ENCODE measurements around the gene SCGB3A1. TPM values are rescaled to one million over a fixed set of nuclear protein-coding genes. Genes with fewer than 3 reads are reported as not detected.

The SCGB3A1 gene
- total and polyA plus RNA-seq, 10 donors, result 1.7 to 12.1 (median 7.1) TPM; not detected in 1

DNA sequence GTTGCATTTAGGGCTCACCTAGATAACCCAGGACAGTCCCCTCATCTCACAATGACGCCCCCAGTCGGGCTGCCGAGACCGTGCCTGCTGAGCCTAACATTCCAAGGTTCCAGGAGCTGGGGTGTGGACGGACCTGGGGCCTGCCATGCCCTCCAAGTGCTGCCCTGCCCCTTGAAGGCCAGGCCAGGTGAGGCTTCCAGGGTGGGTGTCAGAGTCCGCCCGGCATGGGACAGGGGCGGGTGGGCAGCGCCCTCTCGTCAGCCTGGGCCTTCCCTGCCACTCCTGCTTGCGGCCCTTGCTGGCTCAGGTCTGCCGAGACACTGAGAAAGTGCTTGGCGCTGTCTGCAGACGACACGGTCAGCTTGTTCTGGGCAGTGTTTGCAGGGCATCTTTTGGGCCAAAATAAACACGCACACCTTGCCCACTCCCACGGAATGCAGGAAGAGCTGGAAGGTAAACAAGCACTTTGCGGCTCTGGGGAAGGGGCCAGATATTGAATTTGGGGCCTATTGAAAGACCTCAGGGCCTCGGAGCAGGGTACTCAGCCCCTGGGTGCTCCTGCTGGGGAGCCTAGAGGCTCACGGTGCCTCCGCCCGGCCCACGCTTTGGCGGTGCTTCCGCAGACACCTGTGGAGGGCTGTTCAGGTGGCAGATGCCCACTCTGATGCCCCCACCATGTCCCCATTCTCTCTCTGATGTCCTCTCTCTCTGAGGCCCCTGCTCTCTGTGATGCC lies 4.2 kb upstream of the SCGB3A1 start:
- peaks cover 5 to 15% (median 13%) of the 10 kb centered on the region in 6 donors for H3K4me1 ChIP-seq
- H3K27me3 ChIP-seq (replicated peaks in 1 of 7), result peaks cover 0 to 39% (median 14%) of the 10 kb centered on the region in 7 donors
- no peak overlapping the region for H3K4me3 ChIP-seq
- H3K9me3 ChIP-seq, result no peaks in the 10 kb centered on the region
- H3K36me3 ChIP-seq, result no peaks in the 10 kb centered on the region
- intact Hi-C loops (cut with DNase I; ENCODE audit: low total_unique reads), result no loop called here
- 86 to 93% (median 91%) methylated on average over 16 to 25 of the region's 25 CpGs for WGBS, 5 donors
- no peak for DNase-seq
- no peak overlapping the region for H3K27ac ChIP-seq
- TF ChIP-seq POLR2AphosphoS5 (IDR thresholded peaks at IDR 0.05) (no peak), POLR2A (IDR thresholded peaks at IDR 0.05) (no peak)
- TF ChIP-seq, protein P1, sequence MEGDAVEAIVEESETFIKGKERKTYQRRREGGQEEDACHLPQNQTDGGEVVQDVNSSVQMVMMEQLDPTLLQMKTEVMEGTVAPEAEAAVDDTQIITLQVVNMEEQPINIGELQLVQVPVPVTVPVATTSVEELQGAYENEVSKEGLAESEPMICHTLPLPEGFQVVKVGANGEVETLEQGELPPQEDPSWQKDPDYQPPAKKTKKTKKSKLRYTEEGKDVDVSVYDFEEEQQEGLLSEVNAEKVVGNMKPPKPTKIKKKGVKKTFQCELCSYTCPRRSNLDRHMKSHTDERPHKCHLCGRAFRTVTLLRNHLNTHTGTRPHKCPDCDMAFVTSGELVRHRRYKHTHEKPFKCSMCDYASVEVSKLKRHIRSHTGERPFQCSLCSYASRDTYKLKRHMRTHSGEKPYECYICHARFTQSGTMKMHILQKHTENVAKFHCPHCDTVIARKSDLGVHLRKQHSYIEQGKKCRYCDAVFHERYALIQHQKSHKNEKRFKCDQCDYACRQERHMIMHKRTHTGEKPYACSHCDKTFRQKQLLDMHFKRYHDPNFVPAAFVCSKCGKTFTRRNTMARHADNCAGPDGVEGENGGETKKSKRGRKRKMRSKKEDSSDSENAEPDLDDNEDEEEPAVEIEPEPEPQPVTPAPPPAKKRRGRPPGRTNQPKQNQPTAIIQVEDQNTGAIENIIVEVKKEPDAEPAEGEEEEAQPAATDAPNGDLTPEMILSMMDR (IDR thresholded peaks at IDR 0.05 in 8 of 11, conservative IDR thresholded peaks at IDR 0.05 in 3 of 11), result no peak

DNA sequence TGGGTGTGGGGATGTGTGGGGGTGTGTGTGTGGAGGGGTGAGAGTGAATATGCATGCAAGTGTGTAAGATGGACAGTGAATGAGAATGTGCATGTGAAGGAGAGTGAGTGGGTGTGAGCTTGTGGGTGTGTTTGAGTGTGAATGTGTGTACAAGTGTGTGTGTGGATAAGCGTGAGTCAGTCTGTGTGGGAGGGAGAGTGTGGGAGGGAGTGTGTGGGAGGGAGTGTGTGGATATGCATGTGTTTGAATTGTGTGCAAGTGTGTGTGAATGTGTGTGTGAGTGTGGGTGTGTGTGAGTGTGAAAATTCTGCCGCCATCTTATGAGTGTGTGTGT lies 3.7 kb upstream of the SCGB3A1 start:
- no peak overlapping the region for H3K4me3 ChIP-seq
- no peak for DNase-seq
- WGBS, 5 donors, result 72 to 94% (median 88%) methylated on average over 2 of the region's 2 CpGs
- intact Hi-C loops (cut with DNase I; ENCODE audit: low total_unique reads), result no loop called here
- H3K9me3 ChIP-seq, result no peaks in the 10 kb centered on the region
- TF ChIP-seq, protein P1 (IDR thresholded peaks at IDR 0.05 in 8 of 11, conservative IDR thresholded peaks at IDR 0.05 in 3 of 11), result no peak
- no peaks in the 10 kb centered on the region for H3K36me3 ChIP-seq
- H3K27ac ChIP-seq, result no peak overlapping the region
- H3K27me3 ChIP-seq (replicated peaks in 1 of 7), result peaks cover 0 to 45% (median 19%) of the 10 kb centered on the region in 7 donors
- H3K4me1 ChIP-seq, result peaks cover 5 to 20% (median 18%) of the 10 kb centered on the region in 6 donors

DNA sequence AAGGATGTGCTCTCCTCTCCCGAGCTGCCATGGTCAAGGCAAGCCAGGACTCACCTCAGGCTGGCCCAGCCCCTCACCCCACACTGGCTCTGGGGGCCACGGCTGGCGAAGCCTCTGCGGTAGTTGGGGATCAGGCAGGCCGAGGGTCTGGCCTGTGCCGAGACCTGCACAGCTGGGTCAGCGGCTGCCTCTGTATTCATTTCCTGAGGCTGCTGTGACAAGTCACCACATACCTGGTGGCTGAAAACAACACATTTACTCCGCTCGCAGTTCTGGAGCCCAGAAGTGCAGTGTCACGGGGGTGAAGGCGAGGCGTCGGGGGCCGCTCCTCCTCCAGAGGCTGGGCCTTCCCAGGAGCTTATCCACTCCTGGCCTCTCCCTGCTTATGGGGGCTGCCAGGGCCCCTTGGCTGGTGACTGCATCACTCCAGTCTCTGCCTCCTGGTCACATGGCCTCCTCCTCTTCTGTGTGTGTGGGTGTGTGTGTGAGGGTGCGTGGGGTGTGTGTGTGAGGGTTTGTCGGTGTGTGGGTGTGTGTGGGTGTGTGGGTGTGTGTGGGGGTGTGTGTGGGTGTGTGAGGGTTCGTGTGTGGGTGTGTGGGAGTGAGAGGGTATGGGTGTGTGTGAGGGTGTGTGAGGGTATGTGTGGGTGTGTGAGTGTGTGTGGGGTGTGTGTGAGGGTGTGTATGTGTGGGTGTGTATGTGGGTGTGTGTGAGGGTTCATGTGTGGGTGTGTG lies 3.2 kb upstream of the SCGB3A1 start:
- TF ChIP-seq POLR2A (IDR thresholded peaks at IDR 0.05) (no peak), POLR2AphosphoS5 (IDR thresholded peaks at IDR 0.05) (no peak)
- TF ChIP-seq, protein P1 (IDR thresholded peaks at IDR 0.05 in 8 of 11, conservative IDR thresholded peaks at IDR 0.05 in 3 of 11), result no peak
- H3K4me3 ChIP-seq, result no peak overlapping the region
- WGBS, 5 donors, result 82 to 91% (median 88%) methylated on average over 12 to 17 of the region's 17 CpGs
- no peak for DNase-seq
- H3K27ac ChIP-seq, result no peak overlapping the region
- peaks cover 0 to 50% (median 25%) of the 10 kb centered on the region in 7 donors for H3K27me3 ChIP-seq (replicated peaks in 1 of 7)
- no peaks in the 10 kb centered on the region for H3K36me3 ChIP-seq
- no peaks in the 10 kb centered on the region for H3K9me3 ChIP-seq
- H3K4me1 ChIP-seq, result peaks cover 5 to 26% (median 22%) of the 10 kb centered on the region in 6 donors
- intact Hi-C loops (cut with DNase I; ENCODE audit: low total_unique reads), result no loop called here
